ENCODE results near the gene B4GALNT4. TPM values are rescaled to one million over a fixed set of nuclear protein-coding genes. Genes with fewer than 3 reads are reported as not detected.

B4GALNT4 gene
- total RNA-seq, 1 donor from 2014 or later: 201 TPM

GRCh38 chr11:417652-418342, 48.5 kb downstream of the B4GALNT4 start:
- H3K4me3 Mint-ChIP-seq: no peak overlapping the region
- DNase-seq (ENCODE audit: low read depth, low spot score): no peak
- H3K27ac Mint-ChIP-seq (ENCODE audit: unreplicated experiment): no peak overlapping the region
- no peaks in the 10 kb centered on the region for H3K9me3 Mint-ChIP-seq
- H3K27me3 Mint-ChIP-seq (ENCODE audit: low read depth): peaks cover 55% of the 10 kb centered on the region
- TF ChIP-seq, protein P1, sequence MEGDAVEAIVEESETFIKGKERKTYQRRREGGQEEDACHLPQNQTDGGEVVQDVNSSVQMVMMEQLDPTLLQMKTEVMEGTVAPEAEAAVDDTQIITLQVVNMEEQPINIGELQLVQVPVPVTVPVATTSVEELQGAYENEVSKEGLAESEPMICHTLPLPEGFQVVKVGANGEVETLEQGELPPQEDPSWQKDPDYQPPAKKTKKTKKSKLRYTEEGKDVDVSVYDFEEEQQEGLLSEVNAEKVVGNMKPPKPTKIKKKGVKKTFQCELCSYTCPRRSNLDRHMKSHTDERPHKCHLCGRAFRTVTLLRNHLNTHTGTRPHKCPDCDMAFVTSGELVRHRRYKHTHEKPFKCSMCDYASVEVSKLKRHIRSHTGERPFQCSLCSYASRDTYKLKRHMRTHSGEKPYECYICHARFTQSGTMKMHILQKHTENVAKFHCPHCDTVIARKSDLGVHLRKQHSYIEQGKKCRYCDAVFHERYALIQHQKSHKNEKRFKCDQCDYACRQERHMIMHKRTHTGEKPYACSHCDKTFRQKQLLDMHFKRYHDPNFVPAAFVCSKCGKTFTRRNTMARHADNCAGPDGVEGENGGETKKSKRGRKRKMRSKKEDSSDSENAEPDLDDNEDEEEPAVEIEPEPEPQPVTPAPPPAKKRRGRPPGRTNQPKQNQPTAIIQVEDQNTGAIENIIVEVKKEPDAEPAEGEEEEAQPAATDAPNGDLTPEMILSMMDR (conservative IDR thresholded peaks at IDR 0.05): no peak
- no peaks in the 10 kb centered on the region for H3K4me1 Mint-ChIP-seq
- H3K36me3 Mint-ChIP-seq (ENCODE audit: low read depth): no peaks in the 10 kb centered on the region

GRCh38 chr11:418343-419247, 49.3 kb downstream of the B4GALNT4 start:
- H3K4me3 Mint-ChIP-seq: no peak overlapping the region
- TF ChIP-seq, protein P1 (conservative IDR thresholded peaks at IDR 0.05): no peak

DNA sequence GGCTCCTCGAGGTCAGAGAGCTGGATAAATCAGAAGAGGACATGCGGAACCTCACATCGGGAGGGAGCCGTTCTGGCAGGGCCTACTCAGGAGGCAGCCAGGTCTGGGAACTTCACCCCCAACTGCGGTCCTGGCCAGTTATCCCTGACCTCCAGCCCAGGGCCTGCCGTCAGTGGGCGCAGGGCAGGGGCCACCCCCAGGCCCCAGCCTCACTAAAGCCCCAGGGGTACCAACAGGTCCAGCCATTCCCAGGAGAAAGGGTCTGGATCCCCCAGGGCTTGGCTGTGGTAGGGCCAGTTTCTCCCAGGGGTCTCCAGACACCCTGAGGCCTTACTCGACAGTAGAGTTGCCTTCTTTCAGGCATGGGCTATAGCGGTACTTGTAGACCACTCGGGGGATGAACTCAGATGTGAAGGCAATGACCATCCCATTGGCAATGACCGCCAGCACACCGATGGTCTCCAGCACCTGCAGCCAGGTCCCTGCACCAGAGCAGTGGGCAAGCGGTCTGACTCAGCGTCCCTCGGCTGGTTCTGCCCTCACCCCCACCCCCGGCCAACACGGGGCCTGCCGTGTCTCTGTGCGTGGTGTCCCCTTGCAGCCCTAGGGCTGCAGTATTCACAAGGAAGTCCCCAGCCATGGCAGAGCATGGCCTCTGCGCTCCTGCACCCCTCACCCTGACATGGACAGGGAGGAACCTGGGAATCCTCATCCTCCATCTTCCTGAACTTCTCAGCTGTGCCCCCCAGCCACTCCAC, 50.1 kb downstream of the B4GALNT4 start:
- no peak for DNase-seq (ENCODE audit: low read depth, low spot score)
- H3K27ac Mint-ChIP-seq (ENCODE audit: unreplicated experiment): no peak overlapping the region
- H3K4me3 Mint-ChIP-seq: no peak overlapping the region
- peaks cover 59% of the 10 kb centered on the region for H3K27me3 Mint-ChIP-seq (ENCODE audit: low read depth)
- TF ChIP-seq, protein P1 (conservative IDR thresholded peaks at IDR 0.05): no peak
- H3K9me3 Mint-ChIP-seq: no peaks in the 10 kb centered on the region
- no peaks in the 10 kb centered on the region for H3K36me3 Mint-ChIP-seq (ENCODE audit: low read depth)
- no peaks in the 10 kb centered on the region for H3K4me1 Mint-ChIP-seq

More at GRCh38 chr11:418343-419247, 49.3 kb downstream of the B4GALNT4 start:
- Mint-ChIP-seq H3K36me3 (ENCODE audit: low read depth) (no peaks in the 10 kb centered on the region), H3K27me3 (ENCODE audit: low read depth) (peaks cover 55% of the 10 kb centered on the region), H3K27ac (ENCODE audit: unreplicated experiment) (no peak overlapping the region), H3K4me1 (no peaks in the 10 kb centered on the region), H3K9me3 (no peaks in the 10 kb centered on the region)
- DNase-seq (ENCODE audit: low read depth, low spot score): no peak

- no peaks in the 10 kb centered on the region for H3K9me3 Mint-ChIP-seq
- no peaks in the 10 kb centered on the region for H3K4me1 Mint-ChIP-seq
- H3K27ac Mint-ChIP-seq (ENCODE audit: unreplicated experiment): no peak overlapping the region
- DNase-seq (ENCODE audit: low read depth, low spot score): no peak
- no peak overlapping the region for H3K4me3 Mint-ChIP-seq
- H3K36me3 Mint-ChIP-seq (ENCODE audit: low read depth): no peaks in the 10 kb centered on the region
- H3K27me3 Mint-ChIP-seq (ENCODE audit: low read depth): peaks cover 57% of the 10 kb centered on the region
- TF ChIP-seq, protein P1 (conservative IDR thresholded peaks at IDR 0.05): no peak
These were observed 51.0 kb downstream of the B4GALNT4 start for GRCh38 chr11:420054-420910.

All from neural crest cell (in vitro differentiated cells).